ENCODE measurements around the gene PTAR1. TPM values are rescaled to one million over a fixed set of nuclear protein-coding genes. Genes with fewer than 3 reads are reported as not detected.

The PTAR1 gene
- total RNA-seq, 1 donor from 2014 or later, result 76.8 TPM

- Histone ChIP-seq H3K27ac (ENCODE audit: low read depth, low read length) (no peak overlapping the region), H3K4me3 (ENCODE audit: insufficient read depth, low read depth, low read length) (no peak overlapping the region), H2AFZ (ENCODE audit: low read depth, low read length) (no peak overlapping the region), H3K79me2 (ENCODE audit: insufficient read depth, low read length) (no peaks in the 10 kb centered on the region), H3K4me1 (ENCODE audit: insufficient read depth, low read length) (no peaks in the 10 kb centered on the region), H4K20me1 (ENCODE audit: insufficient read depth, low read length) (no peaks in the 10 kb centered on the region), H3K4me2 (ENCODE audit: low read length) (no peak overlapping the region), H3K36me3 (ENCODE audit: insufficient read depth, low read length) (peaks cover 11% of the 10 kb centered on the region), H3K27me3 (ENCODE audit: insufficient read depth, low read length) (no peaks in the 10 kb centered on the region), H3K9me3 (ENCODE audit: insufficient read depth, low read depth, low read length) (no peaks in the 10 kb centered on the region), H3K9ac (ENCODE audit: low read length) (no peak overlapping the region)
- H3K36me3 Mint-ChIP-seq (ENCODE audit: low read depth, unreplicated experiment), result peaks cover 16% of the 10 kb centered on the region
- no peak overlapping the region for H3K4me3 Mint-ChIP-seq (ENCODE audit: unreplicated experiment)
- no peak for FAIRE-seq
- TF ChIP-seq CTCF (IDR thresholded peaks at IDR 0.05; ENCODE audit: insufficient read depth, low read depth, low read length) (no peak), EZH2 (IDR thresholded peaks at IDR 0.05; ENCODE audit: insufficient read depth, low read length) (no peak)
- H3K9me3 Mint-ChIP-seq (ENCODE audit: unreplicated experiment), result no peaks in the 10 kb centered on the region
- H3K27ac Mint-ChIP-seq (ENCODE audit: unreplicated experiment), result no peak overlapping the region
- H3K27me3 Mint-ChIP-seq (ENCODE audit: low read depth, unreplicated experiment), result no peaks in the 10 kb centered on the region
- no peak for DNase-seq (ENCODE audit: low read depth)
- H3K4me1 Mint-ChIP-seq (ENCODE audit: low read depth, unreplicated experiment), result no peaks in the 10 kb centered on the region
Measured at GRCh38 chr9:69715825-69716224, 44.0 kb downstream of the PTAR1 start.

GRCh38 chr9:69715096-69715495 is 44.7 kb downstream of the PTAR1 start:
- H3K79me2 ChIP-seq (ENCODE audit: insufficient read depth, low read length), result no peaks in the 10 kb centered on the region
- no peaks in the 10 kb centered on the region for H3K9me3 Mint-ChIP-seq (ENCODE audit: unreplicated experiment)
- H3K27ac Mint-ChIP-seq (ENCODE audit: unreplicated experiment), result no peak overlapping the region
- FAIRE-seq (no peak), DNase-seq (ENCODE audit: low read depth) (no peak)
- no peaks in the 10 kb centered on the region for H4K20me1 ChIP-seq (ENCODE audit: insufficient read depth, low read length)
- H3K36me3 Mint-ChIP-seq (ENCODE audit: low read depth, unreplicated experiment), result peaks cover 11% of the 10 kb centered on the region
- no peaks in the 10 kb centered on the region for H3K27me3 Mint-ChIP-seq (ENCODE audit: low read depth, unreplicated experiment)
- H3K4me3 Mint-ChIP-seq (ENCODE audit: unreplicated experiment), result no peak overlapping the region
- H3K4me1 Mint-ChIP-seq (ENCODE audit: low read depth, unreplicated experiment), result no peaks in the 10 kb centered on the region
- no peak overlapping the region for H3K4me3 ChIP-seq (ENCODE audit: insufficient read depth, low read depth, low read length)
- H3K4me2 ChIP-seq (ENCODE audit: low read length), result no peak overlapping the region
- H3K9ac ChIP-seq (ENCODE audit: low read length), result no peak overlapping the region
- H3K9me3 ChIP-seq (ENCODE audit: insufficient read depth, low read depth, low read length), result no peaks in the 10 kb centered on the region
- TF ChIP-seq EZH2 (IDR thresholded peaks at IDR 0.05; ENCODE audit: insufficient read depth, low read length) (no peak), CTCF (IDR thresholded peaks at IDR 0.05; ENCODE audit: insufficient read depth, low read depth, low read length) (no peak)
- no peaks in the 10 kb centered on the region for H3K27me3 ChIP-seq (ENCODE audit: insufficient read depth, low read length)
- H3K27ac ChIP-seq (ENCODE audit: low read depth, low read length), result no peak overlapping the region
- H2AFZ ChIP-seq (ENCODE audit: low read depth, low read length), result no peak overlapping the region
- H3K36me3 ChIP-seq (ENCODE audit: insufficient read depth, low read length), result peaks cover 11% of the 10 kb centered on the region
- H3K4me1 ChIP-seq (ENCODE audit: insufficient read depth, low read length), result no peaks in the 10 kb centered on the region

- Histone ChIP-seq H3K27ac (ENCODE audit: low read depth, low read length) (no peak overlapping the region), H3K9me3 (ENCODE audit: insufficient read depth, low read depth, low read length) (no peaks in the 10 kb centered on the region), H3K36me3 (ENCODE audit: insufficient read depth, low read length) (no peaks in the 10 kb centered on the region), H3K9ac (ENCODE audit: low read length) (no peak overlapping the region), H2AFZ (ENCODE audit: low read depth, low read length) (no peak overlapping the region), H3K79me2 (ENCODE audit: insufficient read depth, low read length) (no peaks in the 10 kb centered on the region), H3K27me3 (ENCODE audit: insufficient read depth, low read length) (no peaks in the 10 kb centered on the region), H3K4me2 (ENCODE audit: low read length) (no peak overlapping the region), H4K20me1 (ENCODE audit: insufficient read depth, low read length) (no peaks in the 10 kb centered on the region), H3K4me1 (ENCODE audit: insufficient read depth, low read length) (no peaks in the 10 kb centered on the region), H3K4me3 (ENCODE audit: insufficient read depth, low read depth, low read length) (no peak overlapping the region)
- no peak for TF ChIP-seq EZH2 (IDR thresholded peaks at IDR 0.05; ENCODE audit: insufficient read depth, low read length)
- TF ChIP-seq CTCF (IDR thresholded peaks at IDR 0.05; ENCODE audit: insufficient read depth, low read depth, low read length), result no peak
- peaks cover 7% of the 10 kb centered on the region for H3K36me3 Mint-ChIP-seq (ENCODE audit: low read depth, unreplicated experiment)
- H3K9me3 Mint-ChIP-seq (ENCODE audit: unreplicated experiment), result peaks cover 29% of the 10 kb centered on the region
- no peak for DNase-seq (ENCODE audit: low read depth)
- H3K4me3 Mint-ChIP-seq (ENCODE audit: unreplicated experiment), result no peak overlapping the region
- no peak overlapping the region for H3K27ac Mint-ChIP-seq (ENCODE audit: unreplicated experiment)
- no peak for FAIRE-seq
- no peaks in the 10 kb centered on the region for H3K4me1 Mint-ChIP-seq (ENCODE audit: low read depth, unreplicated experiment)
- no peaks in the 10 kb centered on the region for H3K27me3 Mint-ChIP-seq (ENCODE audit: low read depth, unreplicated experiment)
Measured at GRCh38 chr9:69697475-69697874, 62.3 kb downstream of the PTAR1 start.

Measured in astrocyte (in vitro differentiated cells and primary cell).